Amniotic stem cell (primary cell): Measurements from ENCODE around the gene SRR.
"Not testable (repeated sequence)": the region's sequence is repeated elsewhere in the genome, so short reads cannot be mapped to it uniquely, and the experiment has no call there.

Experiments
- DNase-seq: peaks from one replicate; lab custom pipeline; 2025; lab: John Stamatoyannopoulos, UW

Gene SRR

GRCh38 chr17:2292100-2292499 is 11.7 kb upstream of the SRR start:
- no peak for DNase-seq

DNA sequence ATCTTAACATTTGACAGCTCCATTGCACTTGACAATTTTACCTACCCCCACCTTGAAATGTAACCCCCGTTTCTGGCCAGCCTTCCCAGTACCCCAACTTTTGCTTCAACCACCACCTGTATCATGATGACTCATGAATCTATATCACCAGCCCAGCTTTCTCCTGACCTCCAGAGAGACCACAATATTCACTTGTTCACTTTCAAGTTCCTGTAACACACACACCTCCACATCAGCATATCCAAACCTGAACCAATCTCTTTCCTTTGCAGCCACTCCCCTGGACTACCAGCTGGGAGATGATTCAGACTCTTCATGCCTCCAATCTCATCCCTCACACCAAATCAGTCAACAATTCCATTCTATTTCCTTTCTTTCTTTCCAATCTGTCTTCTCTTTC is 8.2 kb upstream of the SRR start:
- DNase-seq, result no peak

- DNase-seq, result no peak
Observed at GRCh38 chr17:2297023-2297422, 6.7 kb upstream of the SRR start.

- DNase-seq, result no peak
Observed at GRCh38 chr17:2299136-2299535, 4.6 kb upstream of the SRR start.

DNA sequence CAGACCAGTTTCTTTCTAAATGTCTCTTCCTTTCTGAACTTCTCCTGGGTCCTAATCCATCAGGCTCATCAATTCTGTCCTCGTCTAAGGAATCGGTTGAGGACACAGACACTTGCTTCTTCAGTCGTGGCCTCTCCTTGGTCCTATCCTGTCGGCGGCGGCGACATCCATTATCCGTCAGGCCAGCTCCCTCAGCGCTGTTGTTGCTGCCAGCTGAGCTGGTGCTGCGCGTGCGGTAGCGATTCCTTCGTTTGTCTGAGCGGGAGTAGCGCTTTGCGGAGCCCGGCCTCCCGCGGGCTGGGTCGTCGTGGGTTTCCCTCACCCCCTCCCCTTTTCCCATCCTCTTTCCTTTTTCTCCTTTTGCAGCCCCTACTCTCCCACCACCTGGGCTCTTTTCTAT is 4.0 kb upstream of the SRR start:
- no peak for DNase-seq

DNA sequence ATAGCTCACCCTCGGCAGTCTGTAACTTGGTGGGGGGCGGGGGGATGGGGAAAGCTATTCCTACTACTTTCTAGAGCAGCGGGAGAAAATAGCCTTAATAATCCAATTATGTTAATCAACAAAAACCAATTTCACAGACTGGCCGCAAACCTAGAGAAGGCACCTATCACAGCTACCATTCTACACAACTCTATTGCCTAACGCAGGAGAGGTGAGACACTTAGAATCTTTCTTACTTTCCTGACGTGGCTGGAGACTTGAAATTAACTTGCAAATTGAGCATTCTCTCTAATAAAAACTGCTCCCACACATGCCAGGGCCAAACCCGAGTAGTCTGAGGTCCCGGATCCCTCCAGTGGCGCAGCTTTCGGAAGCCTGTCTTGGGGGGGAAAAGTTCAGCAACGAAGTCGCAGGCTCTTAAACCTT is 959 bp upstream of the SRR start:
- no peak for DNase-seq

DNA sequence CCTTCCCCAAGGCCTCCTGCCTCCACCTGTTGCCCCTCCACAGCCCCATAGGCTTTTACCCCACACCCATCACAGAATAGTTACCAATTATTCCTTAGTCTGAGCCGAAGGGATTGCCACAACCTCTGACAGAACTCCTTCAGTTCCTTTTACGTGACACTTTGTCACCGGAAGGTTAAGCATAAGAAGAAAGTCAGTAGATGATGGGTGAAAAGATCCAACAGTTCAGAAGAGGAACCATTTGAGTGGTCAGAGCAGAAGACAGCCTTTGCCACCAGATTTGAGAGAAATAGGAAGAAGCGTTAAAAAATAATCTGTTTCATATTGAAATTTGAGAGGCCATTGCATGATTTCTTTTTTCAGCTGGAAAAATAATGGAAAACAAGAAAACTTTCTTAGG is 1.2 kb downstream of the SRR start:
- no peak for DNase-seq

DNA sequence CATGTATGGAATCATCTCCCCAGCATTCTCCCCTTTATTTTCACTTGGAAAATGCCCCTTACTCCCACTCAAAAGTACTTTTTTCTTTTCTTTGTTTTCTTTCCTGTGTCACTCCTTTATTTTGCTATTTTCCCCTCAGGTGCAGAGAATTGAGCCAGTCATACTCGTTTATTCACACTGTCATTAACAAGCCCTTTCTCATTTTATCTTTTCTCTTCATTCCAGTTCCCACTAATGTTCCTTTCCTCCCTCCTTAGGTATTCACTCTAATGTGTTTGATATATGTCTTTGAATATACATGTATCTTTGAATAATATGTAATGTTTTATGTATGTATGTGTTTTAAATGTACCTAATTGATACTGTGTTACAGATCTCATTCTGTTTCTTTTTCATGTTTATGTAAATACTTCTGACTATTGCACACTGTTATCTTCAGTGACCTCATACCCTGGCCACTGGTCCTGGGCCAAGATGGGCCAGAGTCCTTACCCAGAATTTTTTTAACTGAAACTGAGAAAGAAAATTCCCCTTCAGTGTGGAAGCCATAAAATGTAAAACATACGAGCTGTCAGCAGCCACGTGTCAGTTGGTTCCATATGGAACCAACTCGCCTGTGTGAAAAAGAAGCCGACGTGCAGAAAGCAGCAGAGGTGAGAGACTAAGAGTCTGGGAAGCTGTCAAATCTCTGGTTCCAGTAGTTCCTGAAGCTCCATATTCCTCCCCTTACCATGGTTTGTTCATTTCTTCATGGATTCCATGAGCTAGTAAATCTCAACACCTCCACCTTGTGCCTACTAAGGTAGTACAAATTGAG is 5.8 kb downstream of the SRR start:
- DNase-seq, result no peak

DNA sequence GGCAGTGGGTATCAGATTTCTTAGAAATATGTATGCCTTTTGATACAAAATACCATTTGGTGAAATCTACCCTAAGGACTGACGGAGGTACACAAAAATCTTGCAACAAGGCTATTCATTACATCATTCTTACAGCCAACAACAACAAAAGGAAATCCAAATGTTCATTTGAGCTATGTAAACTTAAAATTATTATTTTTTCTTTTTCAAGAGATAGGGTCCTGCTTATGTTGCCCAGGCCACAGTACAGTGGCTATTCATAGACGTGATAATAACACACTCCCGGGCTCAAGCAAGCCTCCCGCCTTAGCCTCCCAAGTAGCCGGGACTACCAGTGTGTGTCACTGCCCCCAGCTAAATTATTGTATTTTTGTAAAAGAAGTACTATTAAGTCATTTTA is 9.0 kb downstream of the SRR start:
- no peak for DNase-seq

DNA sequence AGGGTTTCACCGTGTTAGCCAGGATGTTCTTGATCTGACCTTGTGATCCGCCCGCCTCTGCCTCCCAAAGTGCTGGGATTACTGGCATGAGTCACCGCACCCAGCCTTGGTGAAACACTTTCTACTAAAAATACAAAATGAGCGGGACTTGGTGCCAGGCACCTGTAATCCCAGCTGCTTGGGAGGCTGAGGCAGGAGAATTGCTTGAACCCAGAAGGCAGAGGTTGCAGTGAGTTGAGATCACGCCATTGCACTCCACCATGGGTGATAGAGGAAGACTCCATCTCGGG is 13.1 kb downstream of the SRR start:
- DNase-seq, result not testable (repeated sequence)

- DNase-seq, result no peak
Observed at GRCh38 chr17:2317796-2318195, 14.0 kb downstream of the SRR start.

DNA sequence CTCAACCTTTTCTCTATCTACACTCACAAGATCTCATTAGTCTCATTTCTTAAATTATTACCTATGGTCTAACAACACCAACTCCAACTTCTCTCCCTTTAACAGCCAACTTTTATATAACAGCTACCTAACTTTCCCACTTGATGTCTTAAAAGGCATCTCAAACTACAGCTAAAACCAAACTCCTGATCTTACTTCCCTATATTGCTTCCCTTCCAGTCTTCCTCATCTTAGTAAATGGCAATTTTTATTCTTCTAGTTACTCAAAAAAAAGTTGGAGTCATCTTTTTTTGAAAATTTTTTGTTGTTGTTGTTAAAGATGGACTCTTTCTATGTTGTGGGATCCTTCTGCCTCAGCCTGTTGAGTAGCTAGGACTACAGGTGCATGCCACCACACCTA is 15.3 kb downstream of the SRR start:
- no peak for DNase-seq

DNA sequence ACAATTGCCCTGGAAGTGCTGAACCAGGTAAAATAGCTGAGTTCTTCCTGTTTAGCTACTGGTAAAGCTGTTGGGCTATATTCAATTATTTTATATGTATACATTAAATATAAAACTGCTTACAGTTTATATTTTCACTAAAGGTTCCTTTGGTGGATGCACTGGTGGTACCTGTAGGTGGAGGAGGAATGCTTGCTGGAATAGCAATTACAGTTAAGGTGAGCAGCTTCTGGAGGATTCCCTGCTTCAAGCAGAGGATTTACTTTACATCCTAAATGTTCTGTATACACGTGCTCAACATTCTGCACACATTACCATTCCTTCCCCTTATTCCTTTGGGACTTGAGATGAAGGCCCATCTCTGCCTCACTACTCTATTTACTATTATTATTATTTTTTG is 17.6 kb downstream of the SRR start:
- DNase-seq, result no peak

DNA sequence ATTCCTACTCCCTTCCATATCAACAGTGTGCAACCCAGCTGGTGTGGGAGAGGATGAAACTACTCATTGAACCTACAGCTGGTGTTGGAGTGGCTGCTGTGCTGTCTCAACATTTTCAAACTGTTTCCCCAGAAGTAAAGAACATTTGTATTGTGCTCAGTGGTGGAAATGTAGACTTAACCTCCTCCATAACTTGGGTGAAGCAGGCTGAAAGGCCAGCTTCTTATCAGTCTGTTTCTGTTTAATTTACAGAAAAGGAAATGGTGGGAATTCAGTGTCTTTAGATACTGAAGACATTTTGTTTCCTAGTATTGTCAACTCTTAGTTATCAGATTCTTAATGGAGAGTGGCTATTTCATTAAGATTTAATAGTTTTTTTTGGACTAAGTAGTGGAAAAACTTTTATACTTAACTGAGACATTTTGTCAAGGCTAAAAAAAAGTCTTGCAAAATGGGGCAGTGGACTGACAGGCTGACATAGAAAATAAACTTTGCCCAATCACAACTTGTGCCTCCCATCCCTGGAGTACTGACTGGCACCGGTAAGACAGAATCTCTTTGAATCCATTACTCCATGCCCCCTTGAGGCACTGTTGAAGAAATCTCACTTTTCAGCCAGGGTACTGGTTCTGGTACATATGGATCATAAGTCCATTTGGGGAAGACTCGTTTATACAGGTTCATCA is 20.0 kb downstream of the SRR start:
- DNase-seq, result no peak

DNA sequence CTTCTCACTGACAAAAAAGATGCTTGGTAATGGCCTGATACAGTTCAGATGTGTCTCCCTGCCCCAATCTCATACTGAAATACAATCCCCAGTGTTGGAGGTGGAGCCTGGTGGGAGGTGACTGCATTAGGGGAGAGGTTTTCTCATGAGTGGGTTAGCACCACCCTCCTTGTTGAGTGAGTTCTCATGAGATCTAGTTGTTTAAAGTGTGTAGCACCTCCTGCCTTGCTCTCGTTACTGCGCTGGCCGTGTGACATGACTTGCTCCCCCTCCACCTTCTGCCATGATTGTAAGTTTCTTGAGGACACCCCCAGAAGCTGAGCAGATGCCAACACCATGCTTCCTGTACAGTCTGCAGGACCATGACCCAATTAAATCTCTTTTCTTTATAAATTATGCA is 27.6 kb downstream of the SRR start:
- no peak for DNase-seq

DNA sequence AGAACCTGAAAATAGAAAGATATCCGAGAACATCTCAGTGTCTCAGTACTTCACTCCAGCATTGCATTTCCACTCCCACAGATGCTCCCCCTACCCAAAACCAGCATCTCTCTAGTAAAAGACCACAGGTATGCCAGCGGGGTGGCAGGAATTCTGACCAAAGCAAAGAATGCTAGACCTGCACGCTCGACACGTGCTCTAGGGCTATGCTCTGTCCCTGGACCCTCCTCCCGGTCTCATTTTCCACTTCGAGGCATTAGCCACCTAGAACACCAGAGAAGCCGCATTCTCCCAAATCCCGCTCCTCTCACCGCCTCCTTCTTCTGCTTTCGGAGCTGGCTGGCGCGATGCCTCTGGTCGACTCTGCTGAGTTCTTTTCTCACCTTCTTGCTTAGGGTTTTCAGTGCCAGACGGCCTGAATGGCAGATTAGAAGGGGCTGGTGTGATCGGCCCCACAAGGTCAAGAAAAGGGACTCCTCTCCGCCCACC is 32.0 kb downstream of the SRR start:
- no peak for DNase-seq

GRCh38 chr17:2336215-2336851 is 32.6 kb downstream of the SRR start, which contains the start of gene TSR1:
TSR1 (minus strand) TSS chr17:2336457; CDS start chr17:2336427, 30 bp downstream.
- DNase-seq, result peak; percentile 88

DNA sequence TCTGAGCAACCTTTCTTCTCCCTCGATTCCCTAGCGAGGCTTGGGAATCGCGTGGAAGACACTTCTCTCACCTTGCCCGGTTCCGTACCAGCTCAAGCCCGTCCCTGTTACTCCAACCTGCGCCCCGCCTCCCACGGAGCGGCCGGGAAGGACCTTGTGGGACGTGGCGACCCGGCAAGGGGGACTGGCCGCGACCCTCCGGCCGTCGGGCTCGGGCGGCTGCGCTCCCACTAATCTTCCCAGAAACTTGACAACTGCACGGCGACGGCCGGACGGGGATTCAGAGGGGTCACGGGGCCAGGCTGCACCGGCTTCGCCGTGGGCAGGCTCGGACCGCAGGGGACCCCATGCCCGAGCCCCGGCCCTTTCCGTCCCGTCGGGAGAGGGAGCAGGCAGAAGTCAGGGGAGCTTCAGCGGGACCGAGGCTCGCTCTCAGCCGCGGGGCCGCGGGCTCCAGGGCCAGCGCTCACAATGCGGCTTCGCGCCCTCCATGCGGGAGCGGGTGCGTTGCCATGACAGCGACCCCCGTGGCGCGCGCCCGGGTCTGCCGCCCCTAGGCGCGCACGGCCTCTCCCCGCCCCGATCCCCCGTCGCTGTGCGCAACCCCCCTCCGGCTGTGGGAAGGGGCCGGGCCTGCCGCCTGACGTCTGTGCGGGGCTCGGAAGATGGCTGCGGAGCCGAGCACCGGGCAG is 33.2 kb downstream of the SRR start, which contains the start of gene SGSM2:
Gene SGSM2 (plus strand): TSS at position 650 of the 692 bp plus-strand sequence. CDS start 188 bp downstream, outside the sequence.
- DNase-seq, result peak; percentile 12

DNA sequence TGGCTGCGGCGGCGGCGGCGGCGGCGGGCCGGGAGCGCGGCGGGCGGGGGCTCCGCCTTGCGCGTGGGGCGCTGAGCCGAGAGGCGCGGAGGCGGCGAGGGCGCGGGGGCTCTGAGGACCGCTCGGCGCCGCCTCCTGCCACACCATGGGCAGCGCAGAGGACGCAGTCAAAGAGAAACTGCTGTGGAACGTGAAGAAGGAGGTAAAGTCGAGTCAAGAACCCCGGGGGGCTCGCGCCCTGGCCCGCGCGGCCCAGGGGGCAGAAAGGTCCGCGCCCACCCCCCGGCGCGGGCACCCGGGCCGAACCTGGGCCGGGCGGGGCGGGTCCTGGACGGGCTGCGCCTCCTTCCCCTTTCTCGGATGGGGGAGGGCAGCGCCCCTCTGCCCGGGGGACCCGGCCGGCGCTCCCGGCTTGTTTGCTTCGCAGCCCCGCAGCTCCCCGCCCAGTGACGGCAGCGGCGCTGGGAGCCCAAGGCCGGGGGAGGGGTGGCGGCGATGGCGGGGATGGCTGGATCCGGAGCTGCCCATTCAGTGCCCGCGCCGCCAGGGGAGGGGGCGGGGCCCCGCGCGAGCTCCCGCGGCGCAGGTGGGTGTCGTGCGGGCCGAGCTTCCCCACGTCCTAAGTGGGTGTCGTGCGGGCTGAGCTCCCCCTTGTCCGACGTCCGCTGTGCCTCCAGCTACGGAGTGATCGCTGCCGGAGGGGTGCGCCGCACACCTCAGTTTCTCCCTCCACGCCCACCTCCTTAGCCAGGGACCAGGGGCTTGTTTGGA is 34.0 kb downstream of the SRR start:
- no peak for DNase-seq

GRCh38 chr17:2338315-2338657 is 34.5 kb downstream of the SRR start:
- DNase-seq, result no peak

DNA sequence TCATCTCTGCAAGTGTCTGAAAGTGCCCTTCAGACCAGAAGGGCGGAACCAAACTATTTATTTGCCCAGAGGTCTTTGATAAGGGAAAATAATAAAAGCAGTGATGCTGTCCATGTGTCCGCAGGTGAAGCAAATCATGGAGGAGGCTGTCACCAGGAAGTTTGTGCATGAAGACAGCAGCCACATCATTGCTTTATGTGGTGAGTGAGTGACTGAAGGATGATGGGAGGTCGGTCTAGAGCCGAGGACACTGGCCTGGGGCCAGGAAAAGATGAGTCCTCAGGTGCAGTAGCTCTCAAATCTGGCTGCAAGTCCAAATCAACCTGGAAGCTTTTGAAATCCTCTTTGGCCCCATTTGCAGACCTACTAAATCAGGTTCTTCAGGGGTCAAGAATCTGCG is 39.7 kb downstream of the SRR start:
- DNase-seq, result no peak

- DNase-seq, result no peak
Observed at GRCh38 chr17:2344528-2344927, 40.8 kb downstream of the SRR start.
